IPS DF 19.7 (cell line): ENCODE measurements around the gene KIF26B.

Experiments used
- DNase-seq: peaks from one replicate; pipeline ENCODE4 v3.0.0-alpha.2; 2013; ENCODE audit warnings: low read depth, low spot score

KIF26B gene

GRCh38 chr1:245207801-245208200 lies 53.0 kb downstream of the KIF26B start:
- DNase-seq: no peak

GRCh38 chr1:245209658-245210435 lies 55.1 kb downstream of the KIF26B start:
- no peak for DNase-seq

- DNase-seq: no peak
Measured at GRCh38 chr1:245211035-245211749, 56.4 kb downstream of the KIF26B start.

GRCh38 chr1:245211761-245212160 lies 57.0 kb downstream of the KIF26B start:
- DNase-seq: no peak

GRCh38 chr1:245212221-245212710 lies 57.5 kb downstream of the KIF26B start:
- DNase-seq: no peak

- DNase-seq: no peak
Measured at GRCh38 chr1:245213066-245213831, 58.5 kb downstream of the KIF26B start.

GRCh38 chr1:245215071-245215470 lies 60.3 kb downstream of the KIF26B start:
- DNase-seq: no peak

- DNase-seq: no peak
Measured at GRCh38 chr1:245216366-245217115, 61.8 kb downstream of the KIF26B start.

GRCh38 chr1:245217853-245218608 lies 63.2 kb downstream of the KIF26B start:
- DNase-seq: no peak

GRCh38 chr1:245220381-245220985 lies 65.7 kb downstream of the KIF26B start:
- DNase-seq: no peak

GRCh38 chr1:245221805-245222204 lies 67.0 kb downstream of the KIF26B start:
- DNase-seq: no peak

- DNase-seq: no peak
Measured at GRCh38 chr1:245222931-245223595, 68.3 kb downstream of the KIF26B start.

- DNase-seq: no peak
Measured at GRCh38 chr1:245225322-245226202, 70.8 kb downstream of the KIF26B start.

GRCh38 chr1:245226203-245226499 lies 71.4 kb downstream of the KIF26B start:
- no peak for DNase-seq

- DNase-seq: no peak
Measured at GRCh38 chr1:245229051-245229450, 74.3 kb downstream of the KIF26B start.

- DNase-seq: no peak
Measured at GRCh38 chr1:245232931-245233330, 78.1 kb downstream of the KIF26B start.

- DNase-seq: peak; percentile 35
Measured at GRCh38 chr1:245234217-245235081, 79.7 kb downstream of the KIF26B start.

GRCh38 chr1:245235156-245235555 lies 80.4 kb downstream of the KIF26B start:
- DNase-seq: no peak
